ENCODE data around the gene NT5C2. TPM values are rescaled to one million over a fixed set of nuclear protein-coding genes. Genes with fewer than 3 reads are reported as not detected.

NT5C2 gene
- total RNA-seq, 4 donors from 2014 or later = 28.4 to 51.5 (median 33.2) TPM

DNA sequence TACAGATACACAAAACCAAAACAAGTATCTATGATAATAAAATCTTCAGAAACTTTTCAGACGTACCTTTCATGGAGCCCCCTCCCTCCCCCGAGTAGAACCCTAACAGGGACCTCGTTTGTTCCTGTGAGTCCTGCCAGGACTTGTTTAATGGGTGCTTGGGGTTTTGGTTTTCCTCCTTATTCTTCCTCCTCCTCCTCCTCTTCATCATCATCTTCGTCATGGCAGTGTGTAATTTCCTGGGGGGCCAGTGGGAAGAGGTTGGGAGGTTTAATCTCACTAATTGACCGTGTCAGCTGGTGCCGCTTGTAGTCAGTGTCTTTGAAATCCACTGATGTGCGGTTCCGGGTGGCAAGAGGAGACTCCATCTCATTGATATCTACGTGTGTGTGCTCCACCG lies 103.6 kb downstream of the NT5C2 start:
- WGBS = 84% methylated on average over 10 of the region's 10 CpGs
- H3K27ac ChIP-seq = no peak overlapping the region
- DNase-seq (ENCODE audit: low spot score in 2 of 2) = no peak
- H3K27me3 ChIP-seq = no peaks in the 10 kb centered on the region
- peaks cover 94% of the 10 kb centered on the region for H3K36me3 ChIP-seq
- no peak overlapping the region for H3K4me3 ChIP-seq
- no peak for TF ChIP-seq POLR2A (IDR thresholded peaks at IDR 0.05)
- TF ChIP-seq CTCF (IDR thresholded peaks at IDR 0.05) = no peak
- TF ChIP-seq EP300 (IDR thresholded peaks at IDR 0.05) = no peak
- TF ChIP-seq POLR2AphosphoS5 (IDR thresholded peaks at IDR 0.05) = no peak
- no peaks in the 10 kb centered on the region for H3K4me1 ChIP-seq
- no peaks in the 10 kb centered on the region for H3K9me3 ChIP-seq

DNA sequence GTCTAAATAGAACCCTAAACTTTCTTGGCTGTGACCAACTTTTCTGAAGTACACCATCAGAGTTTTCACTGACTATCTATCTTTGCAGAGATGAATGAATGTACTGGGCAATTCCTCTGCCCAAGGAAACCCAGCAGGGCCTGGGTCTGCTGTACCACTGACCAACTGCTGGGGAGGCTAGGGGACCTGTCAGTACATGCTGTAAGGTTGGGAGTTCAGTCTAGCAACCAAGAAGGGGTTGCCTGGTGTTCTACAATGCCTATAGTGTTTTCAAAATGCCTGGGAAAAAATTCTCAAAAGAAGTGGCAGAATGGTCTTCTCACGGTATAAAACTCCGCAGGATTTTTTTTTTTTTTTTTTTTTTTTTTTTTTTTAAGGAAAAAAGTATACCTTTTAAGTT lies 106.3 kb downstream of the NT5C2 start:
- DNase-seq (ENCODE audit: low spot score in 2 of 2) = no peak
- no peaks in the 10 kb centered on the region for H3K27me3 ChIP-seq
- H3K36me3 ChIP-seq = peaks cover 84% of the 10 kb centered on the region
- H3K9me3 ChIP-seq = no peaks in the 10 kb centered on the region
- TF ChIP-seq POLR2A (IDR thresholded peaks at IDR 0.05) = no peak
- no peak for TF ChIP-seq POLR2AphosphoS5 (IDR thresholded peaks at IDR 0.05)
- no peak for TF ChIP-seq EP300 (IDR thresholded peaks at IDR 0.05)
- no peak for TF ChIP-seq CTCF (IDR thresholded peaks at IDR 0.05)
- H3K4me3 ChIP-seq = no peak overlapping the region
- H3K4me1 ChIP-seq = no peaks in the 10 kb centered on the region
- WGBS = 100% methylated on average over 2 of the region's 2 CpGs
- H3K27ac ChIP-seq = no peak overlapping the region

GRCh38 chr10:103086261-103086660 lies 106.8 kb downstream of the NT5C2 start:
- Histone ChIP-seq H3K27ac (no peak overlapping the region), H3K4me3 (no peak overlapping the region), H3K36me3 (peaks cover 80% of the 10 kb centered on the region), H3K9me3 (no peaks in the 10 kb centered on the region), H3K27me3 (no peaks in the 10 kb centered on the region), H3K4me1 (no peaks in the 10 kb centered on the region)
- no peak for DNase-seq (ENCODE audit: low spot score in 2 of 2)
- TF ChIP-seq POLR2A (IDR thresholded peaks at IDR 0.05) (no peak), CTCF (IDR thresholded peaks at IDR 0.05) (no peak), POLR2AphosphoS5 (IDR thresholded peaks at IDR 0.05) (no peak), EP300 (IDR thresholded peaks at IDR 0.05) (no peak)
- WGBS = 88% methylated on average over 2 of the region's 2 CpGs

DNA sequence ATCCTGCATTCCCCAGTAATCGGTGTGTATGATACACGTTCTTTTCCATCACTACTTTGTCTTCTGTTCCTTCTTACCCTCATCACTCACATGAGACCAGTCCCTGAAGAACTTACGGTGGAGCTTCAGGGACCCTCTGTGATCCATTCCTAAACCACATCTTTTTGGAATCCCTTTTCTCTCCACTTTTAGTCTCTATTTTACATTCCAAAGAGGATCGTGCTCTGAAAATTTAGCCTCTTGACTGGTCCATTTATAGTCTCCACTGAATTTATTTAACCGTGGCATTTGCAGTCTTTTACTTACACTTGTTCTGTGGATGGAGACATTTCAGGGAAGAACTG lies 109.1 kb downstream of the NT5C2 start:
- TF ChIP-seq EP300 (IDR thresholded peaks at IDR 0.05) = no peak
- no peak for TF ChIP-seq POLR2AphosphoS5 (IDR thresholded peaks at IDR 0.05)
- TF ChIP-seq POLR2A (IDR thresholded peaks at IDR 0.05) = no peak
- no peak for TF ChIP-seq CTCF (IDR thresholded peaks at IDR 0.05)
- Histone ChIP-seq H3K4me3 (no peak overlapping the region), H3K4me1 (no peaks in the 10 kb centered on the region), H3K36me3 (peaks cover 57% of the 10 kb centered on the region), H3K27ac (no peak overlapping the region), H3K27me3 (no peaks in the 10 kb centered on the region), H3K9me3 (no peaks in the 10 kb centered on the region)
- DNase-seq (ENCODE audit: low spot score in 2 of 2) = no peak
- 91% methylated on average over 5 of the region's 5 CpGs for WGBS

GRCh38 chr10:103083266-103083976 lies 109.7 kb downstream of the NT5C2 start:
- no peaks in the 10 kb centered on the region for H3K9me3 ChIP-seq
- no peaks in the 10 kb centered on the region for H3K27me3 ChIP-seq
- no peak overlapping the region for H3K27ac ChIP-seq
- TF ChIP-seq EP300 (IDR thresholded peaks at IDR 0.05) (no peak), POLR2AphosphoS5 (IDR thresholded peaks at IDR 0.05) (no peak), POLR2A (IDR thresholded peaks at IDR 0.05) (no peak), CTCF (IDR thresholded peaks at IDR 0.05) (no peak)
- H3K36me3 ChIP-seq = peaks cover 57% of the 10 kb centered on the region
- no peak overlapping the region for H3K4me3 ChIP-seq
- DNase-seq (ENCODE audit: low spot score in 2 of 2) = no peak
- WGBS = 93% methylated on average over 7 of the region's 7 CpGs
- H3K4me1 ChIP-seq = no peaks in the 10 kb centered on the region
